COLO668 (cell line): ENCODE data around the gene FAM3C.

Experiments
- DNase-seq: peaks from one replicate; lab custom pipeline; 2025; ENCODE audit not compliant: unreplicated experiment; lab: John Stamatoyannopoulos, UW

The FAM3C gene

GRCh38 chr7:121382473-121382872, 13.6 kb downstream of the FAM3C start:
- DNase-seq, result no peak

GRCh38 chr7:121379930-121380329, 16.2 kb downstream of the FAM3C start:
- no peak for DNase-seq

GRCh38 chr7:121376979-121377378, 19.1 kb downstream of the FAM3C start:
- DNase-seq, result no peak

- no peak for DNase-seq
These were observed 22.9 kb downstream of the FAM3C start for GRCh38 chr7:121373177-121373576.

GRCh38 chr7:121372376-121373010, 23.6 kb downstream of the FAM3C start:
- DNase-seq, result no peak

GRCh38 chr7:121371883-121372282, 24.2 kb downstream of the FAM3C start:
- no peak for DNase-seq

GRCh38 chr7:121371367-121371766, 24.7 kb downstream of the FAM3C start:
- no peak for DNase-seq

GRCh38 chr7:121369462-121369861, 26.6 kb downstream of the FAM3C start:
- DNase-seq, result no peak

GRCh38 chr7:121366852-121367431, 29.2 kb downstream of the FAM3C start:
- no peak for DNase-seq

GRCh38 chr7:121360564-121360963, 35.5 kb downstream of the FAM3C start:
- DNase-seq, result no peak

- no peak for DNase-seq
These were observed 40.5 kb downstream of the FAM3C start for GRCh38 chr7:121355574-121355973.

GRCh38 chr7:121352323-121352722, 43.8 kb downstream of the FAM3C start:
- DNase-seq, result no peak

- no peak for DNase-seq
These were observed 44.4 kb downstream of the FAM3C start for GRCh38 chr7:121351682-121352081.

GRCh38 chr7:121344497-121344896, 51.6 kb downstream of the FAM3C start:
- no peak for DNase-seq

- no peak for DNase-seq
These were observed 52.0 kb downstream of the FAM3C start for GRCh38 chr7:121344093-121344492.

GRCh38 chr7:121343302-121343701, 52.8 kb downstream of the FAM3C start:
- no peak for DNase-seq

- no peak for DNase-seq
These were observed 53.5 kb downstream of the FAM3C start for GRCh38 chr7:121342631-121343030.

GRCh38 chr7:121341933-121342332, 54.2 kb downstream of the FAM3C start:
- no peak for DNase-seq

- no peak for DNase-seq
These were observed 57.0 kb downstream of the FAM3C start for GRCh38 chr7:121339082-121339481.

GRCh38 chr7:121337398-121337797, 58.7 kb downstream of the FAM3C start:
- DNase-seq, result no peak

GRCh38 chr7:121336579-121336978, 59.5 kb downstream of the FAM3C start:
- no peak for DNase-seq

- DNase-seq, result no peak
These were observed 61.0 kb downstream of the FAM3C start for GRCh38 chr7:121334875-121335648.
